Activated naive CD8-positive, alpha-beta T cell (primary cell): ENCODE results near the gene KLF5.
"Not testable (repeated sequence)": the region's sequence is repeated elsewhere in the genome, so short reads cannot be mapped to it uniquely, and the experiment has no call there.

Source experiments
- H3K27ac Mint-ChIP-seq: one replicate; pipeline ENCODE4 v1.8.0; 2021; ENCODE audit warnings: mixed read lengths
- H3K27me3 Mint-ChIP-seq: one replicate; pipeline ENCODE4 v1.8.0; 2021; ENCODE audit warnings: mixed read lengths
- H3K36me3 Mint-ChIP-seq: one replicate; pipeline ENCODE4 v1.8.0; 2021; ENCODE audit warnings: mixed read lengths
- H3K4me1 Mint-ChIP-seq: one replicate; pipeline ENCODE4 v1.8.0; 2021; ENCODE audit warnings: low read depth, mixed read lengths
- H3K4me3 Mint-ChIP-seq: one replicate; pipeline ENCODE4 v1.8.0; 2021; ENCODE audit warnings: mild to moderate bottlenecking, mixed read lengths
- H3K9me3 Mint-ChIP-seq: one replicate; pipeline ENCODE4 v1.8.0; 2021; ENCODE audit warnings: low read depth, mixed read lengths

Gene KLF5

DNA sequence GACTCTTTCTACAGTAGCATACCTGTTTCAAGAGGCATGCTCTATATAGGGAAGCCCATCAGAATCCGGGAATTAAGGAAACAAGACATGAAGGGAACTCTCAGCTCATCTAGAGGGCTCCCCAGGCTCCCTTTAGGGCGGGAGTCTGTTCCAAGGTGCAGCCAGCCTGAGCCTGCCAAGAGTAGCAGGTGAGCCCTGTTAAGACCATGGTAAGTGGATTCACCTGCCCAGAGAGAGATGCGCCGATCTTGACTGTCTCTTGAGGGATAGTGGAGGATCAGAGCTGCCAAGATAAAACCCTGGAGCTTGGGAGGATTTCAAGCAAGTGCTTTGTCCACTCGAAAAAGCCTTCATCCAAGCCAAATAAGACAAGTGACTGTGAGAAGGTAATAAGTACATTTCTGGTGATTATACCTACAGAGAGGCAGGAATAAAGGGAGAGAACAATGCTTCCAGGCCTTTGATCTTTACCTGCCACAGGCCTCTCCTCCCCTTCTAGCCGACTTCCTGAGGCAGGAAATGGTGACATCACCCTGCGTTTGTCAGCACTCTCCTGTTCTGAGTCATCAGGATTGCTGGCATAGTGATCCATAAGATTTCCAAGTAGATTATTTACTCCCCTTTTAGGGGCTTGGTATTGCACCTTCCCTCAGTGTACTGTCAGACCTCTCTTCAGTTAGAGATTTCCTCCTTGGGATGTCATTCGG is 31.5 kb downstream of the KLF5 start:
- H3K27ac Mint-ChIP-seq: no peak overlapping the region
- no peak overlapping the region for H3K4me3 Mint-ChIP-seq
- H3K36me3 Mint-ChIP-seq: no peaks in the 10 kb centered on the region
- H3K27me3 Mint-ChIP-seq: no peaks in the 10 kb centered on the region
- peaks cover 7% of the 10 kb centered on the region for H3K9me3 Mint-ChIP-seq
- peaks cover 8% of the 10 kb centered on the region for H3K4me1 Mint-ChIP-seq

GRCh38 chr13:73090823-73091187 is 32.0 kb downstream of the KLF5 start:
- Mint-ChIP-seq H3K9me3 (peaks cover 7% of the 10 kb centered on the region), H3K27ac (no peak overlapping the region), H3K4me1 (peaks cover 8% of the 10 kb centered on the region), H3K36me3 (no peaks in the 10 kb centered on the region), H3K4me3 (no peak overlapping the region), H3K27me3 (no peaks in the 10 kb centered on the region)

DNA sequence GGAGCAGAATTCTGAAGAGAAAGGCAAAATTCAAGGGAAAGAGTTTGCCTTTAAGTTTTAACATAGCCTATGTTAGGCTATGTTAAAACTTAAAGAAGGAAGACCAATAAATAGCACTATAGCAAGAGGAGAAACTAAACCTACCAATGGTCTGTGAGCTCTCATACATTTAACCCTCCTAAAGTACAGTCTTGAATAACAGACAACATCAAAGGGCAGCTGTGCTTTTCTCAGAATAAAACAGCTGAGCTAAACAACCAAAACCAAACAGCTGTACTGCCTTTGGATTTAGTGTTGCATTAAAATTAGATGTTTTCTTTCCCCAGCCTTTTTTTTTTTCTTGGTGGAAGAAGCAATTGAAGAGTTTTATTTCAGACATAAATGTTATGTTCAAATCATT is 34.0 kb downstream of the KLF5 start:
- H3K27me3 Mint-ChIP-seq: no peaks in the 10 kb centered on the region
- H3K9me3 Mint-ChIP-seq: no peaks in the 10 kb centered on the region

GRCh38 chr13:73096173-73096572 is 37.4 kb downstream of the KLF5 start:
- Mint-ChIP-seq H3K36me3 (no peaks in the 10 kb centered on the region), H3K4me3 (no peak overlapping the region), H3K27ac (no peak overlapping the region), H3K4me1 (no peaks in the 10 kb centered on the region), H3K9me3 (no peaks in the 10 kb centered on the region), H3K27me3 (no peaks in the 10 kb centered on the region)

More for the DNA sequence above, 34.0 kb downstream of the KLF5 start:
- no peaks in the 10 kb centered on the region for H3K36me3 Mint-ChIP-seq
- H3K27ac Mint-ChIP-seq: no peak overlapping the region
- H3K4me1 Mint-ChIP-seq: peaks cover 8% of the 10 kb centered on the region
- no peak overlapping the region for H3K4me3 Mint-ChIP-seq

DNA sequence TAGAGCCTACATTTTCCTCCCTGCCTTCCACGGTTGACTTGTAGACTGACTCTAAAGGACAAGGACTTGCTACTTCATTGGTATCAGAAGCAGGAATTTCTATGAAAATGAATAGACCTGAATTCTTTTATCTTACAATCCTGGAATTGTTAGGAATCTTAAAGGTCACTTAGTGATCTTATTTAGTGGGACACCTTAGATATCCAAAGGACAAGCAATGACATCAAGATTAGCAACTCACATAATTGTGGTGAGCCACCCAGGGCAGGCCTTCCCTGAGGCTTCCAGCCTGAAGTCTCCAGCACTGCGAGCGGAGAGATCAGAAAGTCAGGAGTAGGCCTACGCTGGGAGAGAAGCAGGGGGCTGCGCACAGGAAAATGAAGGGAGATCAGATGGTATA is 37.8 kb downstream of the KLF5 start:
- H3K9me3 Mint-ChIP-seq: no peaks in the 10 kb centered on the region
- no peak overlapping the region for H3K4me3 Mint-ChIP-seq
- H3K27ac Mint-ChIP-seq: no peak overlapping the region
- H3K4me1 Mint-ChIP-seq: no peaks in the 10 kb centered on the region
- H3K36me3 Mint-ChIP-seq: no peaks in the 10 kb centered on the region
- no peaks in the 10 kb centered on the region for H3K27me3 Mint-ChIP-seq

DNA sequence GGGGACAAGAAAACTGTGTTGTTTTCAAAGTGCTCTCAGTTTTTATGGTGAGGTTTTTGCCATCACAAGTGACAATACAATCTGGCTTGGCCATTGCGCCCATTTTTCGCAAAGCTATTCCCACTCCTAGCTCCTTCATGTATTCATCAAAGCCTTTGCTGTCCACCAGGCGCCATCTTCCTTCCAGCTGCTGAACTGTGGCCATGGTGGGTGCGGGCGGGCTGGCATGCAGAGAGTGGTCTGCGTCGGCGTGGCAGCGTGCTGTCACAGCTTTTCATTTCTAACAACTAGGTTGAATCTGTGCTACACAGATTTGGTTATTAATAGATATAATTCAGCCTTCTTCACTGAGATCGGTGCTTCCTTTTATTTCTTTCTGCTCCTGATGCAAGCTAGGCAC is 42.0 kb downstream of the KLF5 start:
- H3K4me1 Mint-ChIP-seq, H3K27ac Mint-ChIP-seq, H3K9me3 Mint-ChIP-seq, H3K4me3 Mint-ChIP-seq, H3K27me3 Mint-ChIP-seq, H3K36me3 Mint-ChIP-seq: not testable (repeated sequence)

DNA sequence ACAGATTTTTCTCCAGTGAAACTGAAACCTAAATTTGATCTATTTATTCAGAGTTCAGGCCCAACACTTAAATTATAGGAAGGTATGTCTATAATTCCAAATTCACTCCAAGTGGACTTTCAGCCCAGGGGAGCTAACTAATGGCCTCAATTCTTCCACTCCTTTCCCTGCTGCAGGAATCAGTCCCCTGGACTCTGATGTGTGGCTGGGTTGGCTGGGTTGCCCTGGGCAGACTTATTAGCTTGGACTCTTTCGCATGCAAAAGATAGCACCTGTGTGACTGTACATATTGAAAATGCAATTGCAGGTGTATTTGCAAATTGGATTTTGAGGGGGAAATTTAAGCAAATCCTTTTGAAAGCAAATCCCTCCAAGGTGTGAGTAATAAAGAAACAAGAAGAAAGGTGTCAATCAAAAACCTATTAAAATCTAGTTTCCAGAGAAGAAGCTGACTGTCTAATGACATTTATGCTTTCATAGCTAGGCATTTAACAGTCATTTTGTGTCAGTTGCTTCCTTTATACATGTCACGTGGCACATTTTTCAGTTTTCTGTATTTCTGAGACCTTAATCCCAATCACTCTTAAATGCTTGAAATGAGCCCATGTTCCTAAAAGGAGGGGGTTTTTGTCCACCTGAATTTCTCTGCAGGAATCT is 42.7 kb downstream of the KLF5 start:
- no peaks in the 10 kb centered on the region for H3K4me1 Mint-ChIP-seq
- H3K9me3 Mint-ChIP-seq: no peaks in the 10 kb centered on the region
- H3K27me3 Mint-ChIP-seq: no peaks in the 10 kb centered on the region
- no peak overlapping the region for H3K27ac Mint-ChIP-seq
- no peaks in the 10 kb centered on the region for H3K36me3 Mint-ChIP-seq
- no peak overlapping the region for H3K4me3 Mint-ChIP-seq

GRCh38 chr13:73103238-73103637 is 44.4 kb downstream of the KLF5 start:
- no peak overlapping the region for H3K4me3 Mint-ChIP-seq
- peaks cover 2% of the 10 kb centered on the region for H3K27me3 Mint-ChIP-seq
- no peaks in the 10 kb centered on the region for H3K9me3 Mint-ChIP-seq
- H3K4me1 Mint-ChIP-seq: no peaks in the 10 kb centered on the region
- no peaks in the 10 kb centered on the region for H3K36me3 Mint-ChIP-seq
- no peak overlapping the region for H3K27ac Mint-ChIP-seq

DNA sequence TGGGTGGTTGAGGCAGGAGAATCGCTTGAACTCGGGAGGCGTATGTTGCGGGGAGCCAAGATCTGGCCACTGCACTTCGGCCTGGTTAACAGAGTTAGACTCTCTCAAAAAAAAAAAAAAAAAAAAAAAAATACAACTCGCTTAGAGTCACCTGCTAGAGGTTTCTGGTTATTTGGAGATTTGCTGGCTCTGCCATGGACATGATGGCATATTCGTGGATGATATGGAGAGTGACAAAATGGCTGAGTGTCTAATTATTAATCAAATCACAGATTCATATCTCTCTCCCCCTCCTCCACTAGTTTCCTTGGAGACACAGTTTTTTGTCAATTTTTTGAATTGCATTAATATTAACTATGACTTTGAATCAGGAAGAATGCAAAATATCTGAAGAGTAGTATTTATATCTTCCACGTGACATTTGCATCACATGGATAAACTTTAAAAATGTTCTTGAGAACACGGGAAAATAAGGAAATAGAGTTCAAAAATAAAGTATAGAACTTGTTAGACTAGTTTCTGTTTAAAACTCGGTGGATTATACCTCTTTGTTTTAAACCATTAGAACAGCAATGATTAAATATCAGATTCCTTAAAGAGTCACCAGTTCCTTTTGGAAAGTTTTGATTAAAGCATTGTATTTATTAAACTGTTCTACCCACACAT is 47.8 kb downstream of the KLF5 start:
- H3K27ac Mint-ChIP-seq: no peak overlapping the region
- peaks cover 4% of the 10 kb centered on the region for H3K27me3 Mint-ChIP-seq
- no peaks in the 10 kb centered on the region for H3K9me3 Mint-ChIP-seq
- no peaks in the 10 kb centered on the region for H3K4me1 Mint-ChIP-seq
- H3K4me3 Mint-ChIP-seq: no peak overlapping the region
- no peaks in the 10 kb centered on the region for H3K36me3 Mint-ChIP-seq

- Mint-ChIP-seq H3K36me3 (no peaks in the 10 kb centered on the region), H3K4me3 (no peak overlapping the region), H3K27ac (no peak overlapping the region), H3K27me3 (peaks cover 4% of the 10 kb centered on the region), H3K9me3 (no peaks in the 10 kb centered on the region), H3K4me1 (no peaks in the 10 kb centered on the region)
Observed at GRCh38 chr13:73107481-73107880, 48.7 kb downstream of the KLF5 start.

DNA sequence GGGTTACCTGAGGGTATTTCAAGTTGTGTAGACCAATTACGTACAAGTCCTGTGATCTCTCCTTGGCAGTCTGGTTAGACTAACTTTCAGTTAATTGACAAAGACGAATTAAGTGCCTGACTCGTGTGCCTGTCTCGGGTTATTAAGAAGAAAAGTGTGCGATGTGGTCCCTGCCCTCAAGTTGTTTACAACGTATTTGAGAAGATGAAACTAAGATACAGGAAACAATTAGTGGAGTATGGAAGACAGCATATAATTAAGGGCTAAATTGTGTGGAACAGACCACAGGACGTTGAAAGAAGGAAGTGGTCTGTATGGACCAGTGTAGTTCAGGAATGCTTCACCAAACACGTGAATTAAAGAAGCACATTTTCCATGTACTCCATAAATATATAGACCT is 49.2 kb downstream of the KLF5 start:
- peaks cover 4% of the 10 kb centered on the region for H3K27me3 Mint-ChIP-seq
- H3K9me3 Mint-ChIP-seq: no peaks in the 10 kb centered on the region
- H3K4me1 Mint-ChIP-seq: no peaks in the 10 kb centered on the region
- H3K27ac Mint-ChIP-seq: no peak overlapping the region
- H3K36me3 Mint-ChIP-seq: no peaks in the 10 kb centered on the region
- H3K4me3 Mint-ChIP-seq: no peak overlapping the region

DNA sequence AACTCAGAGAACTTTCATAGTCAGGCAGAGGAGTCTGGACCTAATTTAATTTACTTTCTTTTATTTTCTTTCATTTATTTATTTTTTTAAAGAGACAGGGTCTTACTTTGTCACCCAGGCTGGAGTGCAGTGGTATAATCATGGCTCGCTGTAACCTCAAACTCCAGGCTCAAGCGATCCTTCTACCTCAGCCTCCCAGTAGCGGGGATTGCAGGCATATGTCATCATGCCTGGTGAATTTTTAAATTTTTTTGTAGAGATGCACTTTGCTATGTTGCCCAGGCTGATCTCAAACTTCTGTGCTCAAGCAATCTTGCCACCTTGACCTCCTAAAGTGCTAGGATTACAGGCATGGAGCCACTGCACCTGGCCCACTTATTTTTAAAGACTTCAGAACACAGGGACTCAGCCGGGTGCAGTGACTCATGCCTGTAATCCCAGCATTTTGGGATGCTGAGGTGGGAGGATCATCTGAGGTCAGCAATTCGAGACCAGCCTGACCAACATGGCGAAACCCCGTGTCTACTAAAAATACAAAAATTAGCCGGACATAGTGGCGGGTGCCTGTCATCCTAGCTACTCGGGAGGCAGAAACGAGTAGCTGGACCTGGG is 50.6 kb downstream of the KLF5 start:
- Mint-ChIP-seq H3K4me1 (no peaks in the 10 kb centered on the region), H3K27ac (no peak overlapping the region), H3K27me3 (peaks cover 4% of the 10 kb centered on the region), H3K4me3 (no peak overlapping the region), H3K36me3 (no peaks in the 10 kb centered on the region), H3K9me3 (no peaks in the 10 kb centered on the region)

- no peaks in the 10 kb centered on the region for H3K36me3 Mint-ChIP-seq
- H3K27me3 Mint-ChIP-seq: peaks cover 4% of the 10 kb centered on the region
- H3K4me3 Mint-ChIP-seq: no peak overlapping the region
- no peaks in the 10 kb centered on the region for H3K4me1 Mint-ChIP-seq
- H3K27ac Mint-ChIP-seq: no peak overlapping the region
- H3K9me3 Mint-ChIP-seq: no peaks in the 10 kb centered on the region
Observed at GRCh38 chr13:73109969-73110368, 51.2 kb downstream of the KLF5 start.

GRCh38 chr13:73110814-73111213 is 52.0 kb downstream of the KLF5 start:
- H3K36me3 Mint-ChIP-seq: no peaks in the 10 kb centered on the region
- no peaks in the 10 kb centered on the region for H3K9me3 Mint-ChIP-seq
- H3K4me3 Mint-ChIP-seq: no peak overlapping the region
- no peak overlapping the region for H3K27ac Mint-ChIP-seq
- no peaks in the 10 kb centered on the region for H3K4me1 Mint-ChIP-seq
- H3K27me3 Mint-ChIP-seq: peaks cover 4% of the 10 kb centered on the region

GRCh38 chr13:73111331-73111730 is 52.5 kb downstream of the KLF5 start:
- H3K27me3 Mint-ChIP-seq: peaks cover 4% of the 10 kb centered on the region
- H3K4me3 Mint-ChIP-seq: no peak overlapping the region
- no peak overlapping the region for H3K27ac Mint-ChIP-seq

More at GRCh38 chr13:73111331-73111730, 52.5 kb downstream of the KLF5 start:
- H3K4me1 Mint-ChIP-seq: no peaks in the 10 kb centered on the region
- H3K36me3 Mint-ChIP-seq: no peaks in the 10 kb centered on the region
- no peaks in the 10 kb centered on the region for H3K9me3 Mint-ChIP-seq
